ENCODE measurements around the gene KCNT1. TPM values are rescaled to one million over a fixed set of nuclear protein-coding genes. Genes with fewer than 3 reads are reported as not detected.

The KCNT1 gene
- total RNA-seq, 1 donor from 2014 or later: 0.14 TPM

DNA sequence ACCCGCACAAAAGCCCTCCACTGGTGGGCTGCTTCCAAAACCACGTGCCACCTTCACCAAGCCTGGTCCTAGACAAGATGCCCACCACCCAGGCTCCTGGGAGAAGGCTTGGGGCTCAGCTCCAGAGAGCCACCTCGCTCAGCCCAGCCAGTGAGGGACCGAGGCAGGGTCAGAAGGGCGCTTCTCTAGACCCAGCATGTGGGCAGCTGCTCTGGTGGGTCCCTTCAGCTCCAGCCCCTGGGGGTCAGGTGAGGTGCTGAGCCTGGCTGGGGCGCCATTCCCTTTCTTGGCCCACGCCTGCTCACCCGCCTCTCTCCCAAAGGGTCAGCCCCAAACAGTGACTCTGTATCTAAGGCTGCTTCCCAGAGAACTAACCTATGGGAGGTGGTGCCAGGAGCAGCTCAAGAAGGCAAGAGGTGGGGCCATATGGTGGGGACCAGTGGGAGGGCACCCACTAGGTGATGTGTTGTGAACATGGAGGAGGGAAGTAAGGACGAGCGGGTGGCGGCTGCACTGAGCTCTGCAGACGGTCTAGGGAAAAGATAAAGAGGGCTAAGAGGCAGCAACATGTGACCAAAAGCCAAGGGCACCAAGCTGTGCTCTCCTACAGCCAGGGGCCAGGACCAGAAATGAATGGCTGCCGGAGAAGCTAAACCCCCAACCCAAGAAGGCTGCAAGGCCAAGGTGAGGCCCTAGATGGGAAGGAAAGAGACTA is 126.0 kb downstream of the KCNT1 start:
- peaks cover 5% of the 10 kb centered on the region for H3K4me1 Mint-ChIP-seq

DNA sequence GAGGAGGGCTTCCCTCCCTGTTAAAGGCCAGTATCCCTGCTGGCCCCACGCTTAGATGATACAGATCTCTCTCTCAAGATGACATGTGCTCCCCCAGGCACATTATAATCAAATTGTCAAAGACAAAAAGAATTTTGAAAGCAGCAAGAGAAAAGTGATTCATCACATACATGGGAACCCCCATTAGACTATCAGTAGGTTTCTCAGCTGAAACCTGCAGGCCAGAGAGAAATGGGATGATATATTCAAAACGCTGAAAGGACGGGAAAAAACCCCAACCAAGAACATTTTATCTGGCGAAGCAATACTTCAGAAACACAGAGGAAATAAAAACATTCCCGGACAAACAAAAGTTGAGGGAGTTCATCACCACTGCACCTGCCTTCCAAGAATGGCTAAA is 126.7 kb downstream of the KCNT1 start:
- Mint-ChIP-seq H3K4me3 (no peak overlapping the region), H3K36me3 (ENCODE audit: low read depth) (peaks cover 19% of the 10 kb centered on the region), H3K4me1 (peaks cover 5% of the 10 kb centered on the region), H3K9me3 (no peaks in the 10 kb centered on the region), H3K27me3 (ENCODE audit: low read depth) (no peaks in the 10 kb centered on the region), H3K27ac (ENCODE audit: unreplicated experiment) (no peak overlapping the region)
- no peak for DNase-seq (ENCODE audit: low read depth, low spot score)
- TF ChIP-seq, protein P1, sequence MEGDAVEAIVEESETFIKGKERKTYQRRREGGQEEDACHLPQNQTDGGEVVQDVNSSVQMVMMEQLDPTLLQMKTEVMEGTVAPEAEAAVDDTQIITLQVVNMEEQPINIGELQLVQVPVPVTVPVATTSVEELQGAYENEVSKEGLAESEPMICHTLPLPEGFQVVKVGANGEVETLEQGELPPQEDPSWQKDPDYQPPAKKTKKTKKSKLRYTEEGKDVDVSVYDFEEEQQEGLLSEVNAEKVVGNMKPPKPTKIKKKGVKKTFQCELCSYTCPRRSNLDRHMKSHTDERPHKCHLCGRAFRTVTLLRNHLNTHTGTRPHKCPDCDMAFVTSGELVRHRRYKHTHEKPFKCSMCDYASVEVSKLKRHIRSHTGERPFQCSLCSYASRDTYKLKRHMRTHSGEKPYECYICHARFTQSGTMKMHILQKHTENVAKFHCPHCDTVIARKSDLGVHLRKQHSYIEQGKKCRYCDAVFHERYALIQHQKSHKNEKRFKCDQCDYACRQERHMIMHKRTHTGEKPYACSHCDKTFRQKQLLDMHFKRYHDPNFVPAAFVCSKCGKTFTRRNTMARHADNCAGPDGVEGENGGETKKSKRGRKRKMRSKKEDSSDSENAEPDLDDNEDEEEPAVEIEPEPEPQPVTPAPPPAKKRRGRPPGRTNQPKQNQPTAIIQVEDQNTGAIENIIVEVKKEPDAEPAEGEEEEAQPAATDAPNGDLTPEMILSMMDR (conservative IDR thresholded peaks at IDR 0.05): no peak

More for the DNA sequence above, 126.0 kb downstream of the KCNT1 start:
- Mint-ChIP-seq H3K4me3 (no peak overlapping the region), H3K36me3 (ENCODE audit: low read depth) (peaks cover 15% of the 10 kb centered on the region), H3K27me3 (ENCODE audit: low read depth) (no peaks in the 10 kb centered on the region), H3K27ac (ENCODE audit: unreplicated experiment) (no peak overlapping the region), H3K9me3 (no peaks in the 10 kb centered on the region)
- no peak for DNase-seq (ENCODE audit: low read depth, low spot score)
- TF ChIP-seq, protein P1 (conservative IDR thresholded peaks at IDR 0.05): no peak

GRCh38 chr9:135830496-135830895 is 128.5 kb downstream of the KCNT1 start:
- peaks cover 5% of the 10 kb centered on the region for H3K4me1 Mint-ChIP-seq
- H3K27me3 Mint-ChIP-seq (ENCODE audit: low read depth): no peaks in the 10 kb centered on the region
- no peak overlapping the region for H3K27ac Mint-ChIP-seq (ENCODE audit: unreplicated experiment)
- peaks cover 3% of the 10 kb centered on the region for H3K9me3 Mint-ChIP-seq
- H3K4me3 Mint-ChIP-seq: no peak overlapping the region
- peaks cover 27% of the 10 kb centered on the region for H3K36me3 Mint-ChIP-seq (ENCODE audit: low read depth)
- DNase-seq (ENCODE audit: low read depth, low spot score): no peak
- TF ChIP-seq, protein P1 (conservative IDR thresholded peaks at IDR 0.05): no peak

- Mint-ChIP-seq H3K9me3 (peaks cover 3% of the 10 kb centered on the region), H3K27me3 (ENCODE audit: low read depth) (no peaks in the 10 kb centered on the region), H3K27ac (ENCODE audit: unreplicated experiment) (no peak overlapping the region), H3K4me3 (no peak overlapping the region), H3K36me3 (ENCODE audit: low read depth) (peaks cover 16% of the 10 kb centered on the region), H3K4me1 (peaks cover 5% of the 10 kb centered on the region)
- no peak for DNase-seq (ENCODE audit: low read depth, low spot score)
- TF ChIP-seq, protein P1 (conservative IDR thresholded peaks at IDR 0.05): no peak
Measured at GRCh38 chr9:135833864-135834263, 131.9 kb downstream of the KCNT1 start.

- no peaks in the 10 kb centered on the region for H3K27me3 Mint-ChIP-seq (ENCODE audit: low read depth)
- no peak overlapping the region for H3K4me3 Mint-ChIP-seq
- DNase-seq (ENCODE audit: low read depth, low spot score): no peak
- peaks cover 5% of the 10 kb centered on the region for H3K4me1 Mint-ChIP-seq
- TF ChIP-seq, protein P1 (conservative IDR thresholded peaks at IDR 0.05): no peak
- no peak overlapping the region for H3K27ac Mint-ChIP-seq (ENCODE audit: unreplicated experiment)
- peaks cover 3% of the 10 kb centered on the region for H3K9me3 Mint-ChIP-seq
- peaks cover 16% of the 10 kb centered on the region for H3K36me3 Mint-ChIP-seq (ENCODE audit: low read depth)
Measured at GRCh38 chr9:135835131-135835530, 133.1 kb downstream of the KCNT1 start.
